HG03108 (cell line): ENCODE data around the gene TFAP2C.
"Not testable (repeated sequence)": the region's sequence is repeated elsewhere in the genome, so short reads cannot be mapped to it uniquely, and the experiment has no call there.

Source experiments
- ATAC-seq: cut with Tn5 transposase; IDR thresholded peaks from one replicate; pipeline ENCODE4 v1.9.1; 2021; ENCODE audit warnings: moderate library complexity; ENCODE audit not compliant: unreplicated experiment

The TFAP2C gene

DNA sequence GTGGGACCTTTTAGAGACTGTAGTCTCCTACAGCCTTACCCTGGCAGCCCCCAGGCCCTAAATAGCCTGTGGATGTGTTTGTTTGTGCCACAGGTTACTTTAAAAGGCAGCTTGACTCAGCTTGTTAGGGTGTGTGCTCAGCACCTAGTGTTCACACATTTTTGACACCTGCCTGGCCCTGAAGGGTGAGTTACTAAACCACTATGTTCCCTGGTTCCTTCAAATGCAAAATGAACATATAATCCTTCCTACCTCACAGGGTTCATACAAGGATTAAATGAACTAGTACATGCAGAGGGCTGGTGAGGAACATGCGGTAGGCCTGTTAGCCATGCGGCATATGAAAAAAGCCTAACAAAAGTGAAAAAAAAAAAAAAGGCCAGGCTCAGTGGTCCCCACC, 14.9 kb upstream of the TFAP2C start:
- no peak for ATAC-seq

DNA sequence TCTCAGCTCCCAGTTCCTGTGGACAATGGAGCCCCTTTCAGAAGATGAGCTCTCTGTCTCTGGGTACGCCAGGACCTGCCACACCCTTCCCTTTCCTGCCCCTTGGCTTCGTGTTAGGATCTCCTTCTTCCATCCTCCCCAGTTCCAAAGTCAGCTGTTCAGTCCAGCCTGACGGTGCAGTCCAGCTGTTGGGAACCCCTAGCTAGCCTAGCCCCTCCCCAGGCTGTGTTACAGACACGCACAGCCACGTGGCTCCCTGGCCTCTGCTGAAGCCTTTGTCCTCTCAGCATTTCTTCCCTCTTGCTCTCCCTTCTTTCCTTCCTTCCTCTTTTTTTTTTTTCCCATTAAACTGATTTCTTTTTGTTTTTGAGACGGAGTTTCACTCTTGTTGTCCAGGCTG, 12.4 kb upstream of the TFAP2C start:
- no peak for ATAC-seq

DNA sequence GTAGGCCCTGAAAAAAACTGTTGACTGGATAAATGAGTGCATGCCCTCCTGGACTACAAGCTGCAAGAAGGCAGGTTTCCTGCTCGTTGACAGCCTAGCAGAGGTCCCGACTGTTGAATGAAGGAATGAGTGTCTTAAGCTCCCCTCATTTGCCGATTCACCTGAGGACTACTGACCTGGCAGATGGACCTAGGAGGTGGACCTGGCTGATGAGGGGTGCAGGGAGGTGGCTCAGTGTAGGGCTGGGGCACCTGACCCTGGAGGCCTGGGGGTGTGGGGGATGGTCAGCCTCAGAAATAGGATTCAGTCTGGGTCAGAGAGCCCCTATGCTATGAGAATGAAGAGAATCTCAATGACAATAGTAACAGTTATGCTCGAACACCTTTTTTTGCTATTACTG, 11.6 kb upstream of the TFAP2C start:
- ATAC-seq, result no peak

DNA sequence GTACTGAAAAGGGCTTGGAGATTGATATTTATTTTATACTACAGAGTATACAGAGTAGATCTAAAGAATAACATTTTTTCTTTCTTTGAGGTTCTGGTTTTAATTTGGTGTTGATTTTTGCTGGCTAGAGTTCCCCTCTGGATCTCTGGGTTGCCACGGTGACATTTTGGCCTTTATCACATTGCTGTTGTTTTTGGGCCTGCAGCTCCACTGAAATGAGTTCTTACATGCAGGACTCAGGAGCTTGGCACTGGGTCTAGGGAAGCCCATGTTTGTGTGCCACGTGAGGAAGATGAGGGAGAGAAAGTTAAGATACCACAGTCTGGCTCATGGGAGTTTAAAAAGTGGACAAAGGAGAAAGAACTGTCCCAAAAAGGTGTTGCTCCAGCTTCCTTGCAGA, 7.4 kb upstream of the TFAP2C start:
- no peak for ATAC-seq

DNA sequence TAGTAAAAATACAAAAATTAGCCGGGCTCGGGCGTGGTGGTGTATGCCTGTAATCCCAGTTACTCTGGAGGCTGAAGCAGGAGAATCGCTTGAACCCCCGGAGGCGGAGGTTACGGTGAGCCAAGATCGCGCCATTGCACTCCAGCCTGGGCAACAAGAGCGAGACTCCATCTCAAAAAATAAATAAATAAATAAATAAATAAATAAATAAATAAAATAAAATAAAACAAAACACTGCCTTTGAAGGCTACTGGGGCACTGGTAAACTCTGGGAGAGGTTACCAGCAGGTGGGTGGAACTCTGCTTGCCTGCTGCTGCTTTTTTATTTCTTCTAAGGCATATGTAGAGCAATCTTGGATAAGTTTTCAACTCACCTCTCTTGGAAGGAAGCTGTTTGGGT, 5.2 kb upstream of the TFAP2C start:
- ATAC-seq, result not testable (repeated sequence)

DNA sequence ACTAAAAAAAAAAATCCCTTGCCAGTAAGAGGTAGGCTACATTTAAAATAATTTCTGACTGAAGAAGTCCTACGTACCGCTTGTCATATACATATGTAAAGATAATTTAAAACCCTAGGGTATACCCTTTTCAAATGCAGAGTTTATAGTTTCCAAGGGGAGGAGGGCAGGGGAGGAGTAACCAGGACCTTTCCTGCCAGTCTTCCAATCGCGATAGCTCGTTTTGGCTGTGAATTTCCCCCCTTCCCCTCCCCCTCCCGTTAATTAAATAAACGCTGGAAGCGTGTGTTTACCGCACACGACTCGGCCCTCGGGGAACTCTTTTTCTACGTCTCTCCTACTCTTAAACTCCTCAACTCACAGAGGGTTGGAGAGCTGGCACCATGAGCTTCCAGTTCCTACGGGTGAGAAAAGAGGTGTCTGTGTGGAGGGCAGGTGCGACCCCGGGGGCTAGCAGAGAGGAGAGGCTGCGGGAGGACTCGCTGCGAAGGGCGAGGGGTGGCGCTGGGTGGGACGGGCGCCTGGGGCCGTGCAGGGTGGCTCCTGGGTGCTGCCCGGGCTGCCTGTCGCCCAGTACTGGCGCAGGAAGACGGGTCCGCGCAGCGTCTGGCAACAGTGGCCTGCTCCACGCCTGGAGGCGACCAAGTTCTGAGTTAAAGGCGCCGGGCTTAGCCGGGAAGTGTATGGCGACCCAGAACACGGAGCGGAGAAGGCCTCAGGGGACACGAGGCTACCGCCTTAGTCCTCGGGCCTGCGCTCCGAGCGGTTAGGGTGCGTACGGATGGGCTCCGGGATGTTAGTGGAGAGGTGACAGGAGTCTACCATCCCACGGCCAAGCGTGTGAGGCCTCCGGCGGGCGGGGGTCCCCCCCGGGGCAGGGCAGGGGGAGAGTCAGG, 4.1 kb upstream of the TFAP2C start:
- no peak for ATAC-seq

DNA sequence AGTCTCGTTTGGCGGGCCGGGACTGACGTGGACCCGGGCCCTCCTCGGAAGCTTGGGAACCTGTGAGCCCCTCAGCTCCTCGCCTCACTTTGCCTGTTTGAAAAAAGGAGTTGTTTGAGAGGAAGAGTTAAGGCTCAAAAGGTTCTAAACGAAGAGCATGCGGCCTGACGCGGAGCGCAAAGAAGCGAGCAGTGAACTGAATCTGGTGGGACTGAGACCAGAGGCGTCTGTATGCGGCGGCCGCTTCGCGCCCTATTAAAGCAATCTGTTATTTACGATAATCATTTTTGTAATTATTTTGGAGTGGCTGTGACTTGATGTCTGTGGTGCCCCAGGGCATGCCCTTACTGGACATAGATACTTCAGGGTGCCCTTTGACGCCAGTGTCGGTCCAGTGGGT, 3.3 kb upstream of the TFAP2C start:
- ATAC-seq, result no peak

DNA sequence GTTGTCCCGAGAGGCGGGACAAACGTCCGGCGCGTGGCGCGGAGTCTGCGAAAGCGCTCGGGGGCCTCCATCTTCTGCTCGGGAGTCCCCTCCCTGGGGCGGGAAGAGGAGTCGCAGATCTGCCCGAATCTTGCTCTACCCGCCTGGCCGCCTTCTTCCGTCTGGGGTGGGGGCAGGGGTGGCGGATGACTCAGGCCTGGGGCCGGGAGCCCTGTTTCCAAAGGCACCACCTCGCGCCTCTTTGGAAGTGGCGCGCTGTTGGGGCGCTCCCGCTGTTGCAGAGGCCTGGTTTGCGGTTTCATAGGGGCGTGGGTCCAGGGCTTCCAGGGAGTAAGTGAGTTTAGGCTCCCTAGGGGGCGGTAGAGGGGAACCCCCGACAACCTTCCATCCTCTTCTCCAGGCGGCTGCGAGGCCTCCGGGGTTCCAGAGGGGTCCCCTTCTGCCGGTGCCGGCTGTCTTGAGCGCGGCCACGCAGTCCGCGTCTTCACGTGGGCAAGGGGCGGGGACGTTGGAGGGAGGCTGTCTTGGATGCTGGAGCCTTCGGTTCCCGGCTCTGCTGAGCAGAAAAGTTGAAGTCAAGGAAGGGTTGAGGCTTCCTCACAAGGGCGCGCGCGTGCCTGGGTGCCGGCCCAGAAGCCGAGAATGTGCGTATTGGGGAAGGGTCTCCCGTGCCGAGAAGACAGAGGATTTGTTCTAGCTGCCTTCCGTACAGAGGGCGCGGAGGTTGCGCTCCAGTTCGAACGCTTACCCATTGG, 2.6 kb upstream of the TFAP2C start:
- ATAC-seq, result no peak

DNA sequence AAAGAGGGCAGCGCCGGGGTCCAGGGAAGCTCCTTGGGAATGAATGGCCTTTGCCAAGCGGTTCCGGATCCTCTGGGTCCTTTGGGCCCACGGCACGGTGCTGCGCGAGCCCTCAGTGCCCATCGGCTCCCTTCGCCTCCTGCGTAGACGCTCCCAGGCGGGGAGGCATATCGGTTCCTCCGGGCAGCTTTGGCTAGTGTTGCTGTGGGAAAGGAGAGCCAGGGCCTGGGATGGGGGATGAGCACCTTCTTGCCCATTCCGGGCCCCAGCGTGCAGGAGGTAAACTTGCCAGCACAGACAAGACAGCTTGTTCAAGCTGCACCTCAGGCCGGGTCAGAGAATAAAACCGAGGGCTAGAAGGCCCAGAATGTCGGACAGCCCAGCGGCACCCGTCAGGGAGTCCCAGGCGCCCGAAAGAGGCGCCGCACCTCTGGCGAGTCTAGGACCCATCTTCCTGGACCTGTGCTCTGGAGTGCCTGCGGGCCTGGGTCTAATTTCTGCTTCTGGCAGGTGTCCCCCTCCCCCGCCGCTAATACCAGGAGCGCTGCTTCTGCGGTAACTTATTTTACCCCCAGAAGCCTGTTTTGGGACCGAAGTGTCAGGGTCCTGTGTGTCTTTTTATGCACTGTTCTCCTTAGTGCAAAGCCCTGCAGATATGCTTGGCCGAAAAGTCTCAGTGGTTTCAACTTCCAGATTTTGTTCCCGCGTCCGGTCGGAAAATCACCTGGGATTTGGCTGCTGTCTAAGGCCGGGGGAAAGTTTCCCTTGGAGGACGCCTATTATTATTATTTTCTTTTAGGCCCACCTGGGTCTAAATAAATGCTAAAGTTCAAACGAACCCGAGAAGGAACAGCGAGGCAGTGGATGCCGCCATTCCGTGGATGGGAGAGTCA, 1.7 kb upstream of the TFAP2C start:
- no peak for ATAC-seq

DNA sequence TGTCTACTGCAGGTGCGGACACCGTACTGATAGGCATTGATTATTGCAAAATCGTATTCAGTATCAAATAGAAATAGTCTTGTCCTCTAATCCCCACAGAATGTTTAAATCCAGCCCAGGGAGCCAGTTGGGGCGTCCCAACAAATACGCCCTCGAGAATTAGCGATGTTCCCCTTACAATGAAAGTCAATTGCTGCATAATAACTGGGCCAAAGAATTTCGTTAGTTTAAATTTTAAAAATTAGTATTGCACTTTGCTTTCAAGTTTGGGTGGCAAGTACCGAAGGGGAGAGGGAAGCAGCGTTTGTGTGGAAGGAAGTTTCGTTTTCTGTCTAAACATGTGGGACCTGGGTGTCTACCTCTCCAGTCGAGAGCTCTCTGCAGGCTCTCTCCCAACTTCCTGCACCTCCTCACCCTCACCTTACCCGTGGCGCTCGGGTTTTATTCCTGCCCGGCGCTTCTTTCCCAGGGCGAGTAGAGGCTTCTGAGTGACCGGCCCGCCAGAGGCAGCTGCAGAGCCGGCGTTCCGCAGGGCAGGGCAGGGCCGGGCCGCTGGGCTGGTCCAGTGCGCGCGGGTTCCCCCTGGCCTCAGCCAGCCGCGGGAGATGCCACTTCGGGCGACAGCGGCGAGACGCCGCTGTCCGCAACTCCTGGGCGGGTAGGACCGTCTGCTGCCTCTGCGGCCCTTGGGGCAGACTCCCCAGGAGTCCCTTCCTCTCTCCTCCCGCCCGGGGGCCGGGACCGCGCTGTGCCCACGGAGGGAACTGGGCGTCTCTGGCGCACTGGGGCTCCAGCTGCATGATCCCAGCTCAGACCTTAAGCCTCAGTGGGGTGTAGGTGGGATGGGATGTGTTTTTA, 862 bp upstream of the TFAP2C start:
- ATAC-seq, result no peak

DNA sequence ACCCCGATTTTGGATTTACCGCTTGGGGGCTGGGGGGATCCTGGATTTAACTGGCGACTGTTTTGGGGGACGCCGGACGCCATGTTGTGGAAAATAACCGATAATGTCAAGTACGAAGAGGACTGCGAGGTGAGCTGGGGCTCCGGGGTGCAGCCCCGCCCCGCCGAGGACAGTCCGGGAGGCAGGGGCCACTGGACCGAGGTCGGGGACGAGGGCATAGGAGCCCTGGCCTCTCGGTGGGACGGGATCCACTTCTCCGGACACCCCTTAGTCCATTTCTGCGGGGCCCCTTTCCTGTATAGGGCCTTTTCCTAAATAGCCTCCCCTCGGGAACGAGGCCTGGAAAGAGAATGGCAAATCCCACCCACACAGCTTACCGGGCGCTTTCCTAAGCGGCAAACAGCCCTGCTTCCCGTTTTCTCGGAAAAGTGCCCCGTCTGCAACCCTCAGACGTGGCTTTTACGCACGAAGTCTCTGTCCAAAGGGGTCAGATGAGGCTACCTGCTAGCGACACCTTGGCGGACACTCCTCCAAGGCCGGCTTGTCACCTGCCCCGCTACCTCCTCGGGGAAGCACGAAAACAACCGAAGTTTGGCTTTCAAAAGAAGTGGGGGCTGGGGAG, 469 bp downstream of the TFAP2C start:
- no peak for ATAC-seq

DNA sequence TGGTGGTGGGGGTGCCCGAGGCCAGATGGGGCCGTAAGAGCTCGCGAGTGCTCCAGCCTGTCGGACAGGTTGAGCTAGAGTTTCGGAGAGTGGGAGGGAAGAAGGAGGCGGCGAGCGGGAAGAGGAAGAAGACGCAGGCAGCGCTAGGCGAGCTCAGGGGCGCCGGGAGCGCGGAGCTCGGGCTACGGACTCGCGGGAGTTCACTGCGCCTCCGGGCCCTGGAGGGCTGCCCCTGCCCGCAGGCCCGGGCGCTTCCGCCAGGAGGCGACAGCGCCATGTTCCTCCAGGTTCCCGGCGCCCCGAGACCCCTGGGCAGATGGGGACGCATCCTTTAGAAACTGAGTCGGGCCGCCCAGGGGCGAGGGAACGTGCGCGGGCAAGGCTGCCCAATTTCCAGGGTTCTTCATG, 984 bp downstream of the TFAP2C start:
- no peak for ATAC-seq

DNA sequence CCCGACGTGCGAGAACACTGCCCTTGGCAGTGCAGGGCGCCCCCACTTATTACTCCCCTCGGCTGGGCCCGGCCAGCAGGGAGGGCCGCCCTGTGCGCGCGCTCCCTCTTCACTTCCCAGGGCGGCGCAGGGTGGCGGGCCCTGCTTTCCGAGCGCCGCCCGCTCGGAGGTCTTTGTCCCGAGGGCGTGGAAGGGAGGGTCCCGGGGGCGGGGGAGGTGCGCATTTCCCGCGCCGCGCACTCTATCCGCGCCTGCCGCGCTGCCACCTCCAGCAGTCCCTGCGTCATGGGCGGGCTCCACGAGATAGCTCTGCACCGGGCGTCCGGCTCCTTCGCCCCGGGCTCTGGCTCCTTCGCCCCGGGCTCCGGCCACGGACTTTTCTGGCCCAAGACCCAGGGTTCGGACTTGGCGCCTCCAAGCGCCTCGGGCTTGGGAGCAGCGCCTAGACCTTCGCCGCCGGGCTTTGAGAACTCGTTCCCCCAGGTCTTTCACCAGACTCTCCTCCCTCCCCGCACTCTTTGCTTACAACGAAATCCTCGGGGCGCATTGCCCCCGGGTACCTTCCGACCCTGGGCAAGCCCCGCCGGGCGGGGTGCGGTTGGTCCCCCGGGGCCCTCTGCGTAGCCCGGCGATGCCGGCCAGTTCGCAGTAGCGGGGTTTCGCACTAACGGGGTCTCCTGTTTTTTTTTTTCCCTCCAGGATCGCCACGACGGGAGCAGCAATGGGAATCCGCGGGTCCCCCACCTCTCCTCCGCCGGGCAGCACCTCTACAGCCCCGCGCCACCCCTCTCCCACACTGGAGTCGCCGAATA, 1.6 kb downstream of the TFAP2C start:
- no peak for ATAC-seq

DNA sequence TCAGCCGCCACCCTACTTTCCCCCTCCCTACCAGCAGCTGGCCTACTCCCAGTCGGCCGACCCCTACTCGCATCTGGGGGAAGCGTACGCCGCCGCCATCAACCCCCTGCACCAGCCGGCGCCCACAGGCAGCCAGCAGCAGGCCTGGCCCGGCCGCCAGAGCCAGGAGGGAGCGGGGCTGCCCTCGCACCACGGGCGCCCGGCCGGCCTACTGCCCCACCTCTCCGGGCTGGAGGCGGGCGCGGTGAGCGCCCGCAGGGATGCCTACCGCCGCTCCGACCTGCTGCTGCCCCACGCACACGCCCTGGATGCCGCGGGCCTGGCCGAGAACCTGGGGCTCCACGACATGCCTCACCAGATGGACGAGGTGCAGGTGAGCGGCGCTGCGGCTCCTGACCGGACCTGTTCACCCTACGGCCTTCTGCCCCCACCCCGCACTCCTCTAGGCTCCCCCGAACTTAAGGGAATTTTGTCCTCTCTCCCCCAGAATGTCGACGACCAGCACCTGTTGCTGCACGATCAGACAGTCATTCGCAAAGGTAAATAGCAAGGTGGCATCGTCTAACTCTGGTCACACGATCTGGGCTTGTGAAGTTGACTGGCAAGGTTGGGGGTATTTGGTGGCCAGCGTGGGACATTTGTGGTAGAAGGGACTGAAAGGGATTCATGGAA, 2.3 kb downstream of the TFAP2C start:
- ATAC-seq, result no peak

DNA sequence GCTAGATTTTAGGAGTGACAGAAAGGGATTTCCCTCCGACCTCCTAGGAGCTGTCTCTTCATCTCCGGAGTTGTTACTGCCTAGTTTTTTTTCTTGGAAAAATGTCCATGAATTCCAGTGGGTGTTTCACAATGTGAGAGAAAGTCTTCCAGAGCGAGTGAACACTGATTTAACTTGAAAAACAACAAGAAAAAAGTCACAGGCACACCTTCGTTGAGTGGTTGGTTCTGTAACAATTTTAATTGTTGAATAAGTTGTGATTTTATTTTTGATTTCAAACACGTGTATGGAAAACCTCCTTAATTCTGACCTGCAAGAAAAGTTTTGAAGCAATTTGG, 2.9 kb downstream of the TFAP2C start:
- no peak for ATAC-seq

DNA sequence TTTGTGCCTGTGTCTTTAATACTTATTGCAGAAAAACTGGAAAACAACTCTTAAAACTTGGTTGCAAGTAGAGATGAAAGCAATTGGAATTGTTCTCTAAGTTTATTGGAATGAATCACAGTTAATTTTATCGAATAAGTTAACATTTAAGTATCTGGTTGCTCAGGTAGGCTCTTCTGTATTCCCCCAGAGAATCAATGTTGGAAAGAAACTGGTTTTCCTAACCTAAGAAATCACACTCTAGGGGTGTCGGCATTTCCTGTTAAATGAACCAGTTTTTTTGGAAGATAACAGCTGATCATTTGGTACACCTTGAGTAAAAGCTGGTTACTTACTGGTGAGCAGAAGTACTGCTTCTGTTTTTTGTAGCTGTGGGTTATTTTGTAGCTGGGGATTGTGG, 5.2 kb downstream of the TFAP2C start:
- no peak for ATAC-seq

DNA sequence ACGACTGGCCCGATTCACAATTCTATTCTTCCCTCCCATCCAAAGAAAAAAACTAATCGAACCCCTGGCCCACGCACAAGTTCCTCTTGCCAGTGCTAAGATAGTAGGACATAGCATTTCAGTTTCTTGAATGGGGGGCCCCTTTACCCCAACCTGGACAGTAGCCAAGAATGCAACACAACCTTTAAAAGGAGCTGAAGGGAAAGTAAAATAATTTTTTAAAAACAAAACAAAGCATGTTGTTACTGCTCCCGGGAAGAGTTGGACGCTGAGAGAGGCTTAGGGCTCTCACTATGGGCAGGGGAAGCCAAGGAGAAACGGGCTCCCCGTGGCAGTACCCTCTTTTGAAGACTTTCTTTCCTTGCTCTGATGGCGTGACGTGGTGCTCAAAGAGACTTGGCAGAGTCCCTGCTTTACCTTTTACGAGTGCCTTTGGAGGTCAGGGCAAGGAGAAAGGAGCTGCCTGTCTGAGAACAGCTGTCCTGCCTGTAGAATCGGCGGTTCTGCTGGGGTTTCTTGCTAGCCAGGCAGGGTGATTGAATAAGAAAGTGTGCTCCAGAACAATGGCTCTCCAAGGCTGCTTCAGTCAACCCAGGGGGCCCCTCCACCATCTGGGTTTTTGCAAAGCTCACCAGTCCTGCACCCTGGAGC, 5.8 kb downstream of the TFAP2C start:
- no peak for ATAC-seq

DNA sequence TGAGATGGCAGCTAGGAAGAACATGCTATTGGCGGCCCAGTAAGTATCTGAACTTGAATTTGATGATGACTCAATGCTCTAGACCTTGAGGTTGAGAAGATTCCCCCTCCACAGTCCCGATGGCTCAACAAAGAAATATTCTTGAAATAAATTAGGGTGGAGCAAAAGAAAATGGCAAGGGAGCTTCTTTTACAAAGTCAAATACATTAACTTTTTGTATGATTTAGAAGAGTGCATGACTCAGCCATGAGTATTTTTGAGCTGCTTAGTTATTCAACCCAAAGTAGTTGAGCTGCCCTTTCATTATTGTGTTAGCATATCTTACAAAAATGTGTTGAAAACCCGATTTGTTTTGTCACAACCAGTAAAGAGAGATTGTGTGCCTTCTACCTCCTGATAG, 7.6 kb downstream of the TFAP2C start:
- ATAC-seq, result no peak
